ENCODE data around the gene ACER1.
"Not testable (repeated sequence)": the region's sequence is repeated elsewhere in the genome, so short reads cannot be mapped to it uniquely, and the experiment has no call there.

Gene ACER1

DNA sequence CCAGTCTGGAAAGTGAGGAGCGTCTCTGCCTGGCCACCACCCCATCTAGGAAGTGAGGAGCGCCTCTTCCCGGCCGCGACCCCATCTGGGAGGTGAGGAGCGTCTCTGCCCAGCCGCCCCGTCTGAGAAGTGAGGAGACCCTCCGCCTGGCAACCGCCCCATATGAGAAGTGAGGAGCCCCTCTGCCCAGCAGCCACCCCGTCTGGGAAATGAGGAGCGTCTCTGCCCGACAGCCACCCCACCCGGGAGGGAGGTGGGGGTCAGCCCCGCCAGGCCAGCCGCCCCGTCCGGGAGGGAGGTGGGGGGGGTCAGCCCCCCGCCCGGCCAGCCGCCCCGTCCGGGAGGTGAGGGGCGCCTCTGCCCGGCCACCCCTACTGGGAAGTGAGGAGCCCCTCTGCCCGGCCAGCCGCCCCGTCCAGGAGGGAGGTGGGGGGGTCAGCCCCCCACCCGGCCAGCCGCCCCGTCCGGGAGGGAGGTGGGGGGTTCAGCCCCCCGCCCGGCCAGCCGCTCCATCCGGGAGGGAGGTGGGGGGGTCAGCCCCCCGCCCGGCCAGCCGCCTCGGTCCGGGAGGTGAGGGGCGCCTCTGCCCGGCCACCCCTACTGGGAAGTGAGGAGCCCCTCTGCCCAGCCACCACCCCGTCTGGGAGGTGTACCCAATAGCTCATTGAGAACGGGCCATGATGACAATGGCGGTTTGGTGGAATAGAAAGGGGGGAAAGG is 22.1 kb upstream of the ACER1 start:
- DNase-seq (ENCODE audit: low read depth) = not testable (repeated sequence)

GRCh38 chr19:6354098-6354674 is 20.8 kb upstream of the ACER1 start:
- DNase-seq (ENCODE audit: low read depth) = no peak

GRCh38 chr19:6352381-6353165 is 19.2 kb upstream of the ACER1 start:
- no peak for DNase-seq (ENCODE audit: low read depth)

DNA sequence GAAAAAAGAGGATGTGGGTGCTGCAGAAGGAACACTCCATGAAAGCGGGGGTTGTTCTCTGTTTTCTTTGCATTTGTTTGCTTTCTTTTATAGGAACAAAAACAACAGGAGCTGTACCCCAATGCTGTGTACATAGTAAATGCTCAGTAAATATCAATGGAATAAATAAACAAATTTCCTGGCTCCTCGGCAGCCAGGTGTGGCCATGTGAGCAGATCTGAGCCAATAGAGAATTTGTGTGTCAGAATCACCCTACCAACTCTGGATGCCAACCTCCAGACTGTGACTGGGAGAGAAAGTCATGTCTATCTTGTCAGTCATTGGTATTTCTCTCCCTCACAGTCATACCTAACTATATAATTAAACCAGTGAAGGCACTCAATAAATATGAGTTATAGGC is 17.3 kb upstream of the ACER1 start:
- no peak for DNase-seq (ENCODE audit: low read depth)

- DNase-seq (ENCODE audit: low read depth) = not testable (repeated sequence)
Measured at GRCh38 chr19:6349271-6349670, 15.9 kb upstream of the ACER1 start.

- no peak for DNase-seq (ENCODE audit: low read depth)
Measured at GRCh38 chr19:6343462-6343861, 10.1 kb upstream of the ACER1 start.

GRCh38 chr19:6340493-6341201 is 7.2 kb upstream of the ACER1 start:
- DNase-seq (ENCODE audit: low read depth) = no peak

DNA sequence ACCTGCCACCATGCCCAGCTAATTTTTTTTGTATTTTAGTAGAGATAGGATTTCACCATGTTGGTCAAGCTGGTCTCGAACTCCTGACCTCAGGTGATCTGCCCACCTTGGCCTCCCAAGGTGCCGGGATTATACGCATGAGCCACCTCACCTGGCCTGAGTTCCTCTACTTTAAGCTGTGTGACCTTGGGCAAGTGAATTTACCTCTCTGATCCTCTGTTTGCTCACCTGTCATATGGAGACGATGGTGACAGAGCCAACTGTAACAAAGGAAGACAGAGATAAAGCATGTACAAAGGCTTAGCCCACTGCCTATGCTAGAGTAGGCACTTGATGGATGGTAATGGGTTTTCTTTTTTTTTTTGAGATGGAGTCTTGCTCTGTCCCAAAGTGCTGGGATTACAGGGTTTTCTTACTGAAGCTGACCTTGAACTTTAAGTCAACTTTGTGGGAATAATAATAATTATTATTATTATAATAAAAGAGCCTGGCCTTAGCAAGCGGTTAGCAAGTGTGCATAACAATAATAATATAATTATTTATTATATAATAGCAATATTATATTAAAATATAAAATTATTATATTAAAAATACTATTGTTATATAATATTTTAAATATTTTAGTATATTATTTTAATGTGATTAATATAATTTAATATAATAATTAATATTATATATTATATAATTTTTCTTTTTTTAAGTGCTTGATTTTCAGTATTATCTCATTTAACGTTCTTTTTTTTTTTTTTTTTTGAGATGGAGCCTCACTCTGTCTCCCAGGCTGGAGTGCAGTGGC is 1.3 kb upstream of the ACER1 start:
- no peak for DNase-seq (ENCODE audit: low read depth)

DNA sequence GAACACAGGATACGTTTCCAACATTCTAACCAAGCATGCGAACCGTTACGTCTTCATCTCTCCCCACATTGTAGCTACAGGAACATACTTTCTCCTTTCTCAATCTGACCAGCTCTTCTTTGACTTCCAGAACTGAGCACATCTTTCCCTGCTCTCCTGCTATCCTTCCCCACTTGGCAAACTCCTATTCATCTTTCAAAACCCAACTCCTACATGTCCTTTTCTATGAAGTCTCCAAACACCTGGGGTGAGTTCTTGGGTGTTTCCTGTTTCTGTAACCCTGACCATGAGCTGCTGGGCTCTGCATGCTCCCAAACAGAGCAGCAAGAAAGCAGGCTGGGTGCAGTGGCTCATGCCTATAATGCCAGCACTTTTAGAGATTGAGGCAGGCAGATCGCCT is 6.6 kb downstream of the ACER1 start:
- DNase-seq (ENCODE audit: low read depth) = no peak

- DNase-seq (ENCODE audit: low read depth) = no peak
Measured at GRCh38 chr19:6325614-6326013, 7.8 kb downstream of the ACER1 start.

DNA sequence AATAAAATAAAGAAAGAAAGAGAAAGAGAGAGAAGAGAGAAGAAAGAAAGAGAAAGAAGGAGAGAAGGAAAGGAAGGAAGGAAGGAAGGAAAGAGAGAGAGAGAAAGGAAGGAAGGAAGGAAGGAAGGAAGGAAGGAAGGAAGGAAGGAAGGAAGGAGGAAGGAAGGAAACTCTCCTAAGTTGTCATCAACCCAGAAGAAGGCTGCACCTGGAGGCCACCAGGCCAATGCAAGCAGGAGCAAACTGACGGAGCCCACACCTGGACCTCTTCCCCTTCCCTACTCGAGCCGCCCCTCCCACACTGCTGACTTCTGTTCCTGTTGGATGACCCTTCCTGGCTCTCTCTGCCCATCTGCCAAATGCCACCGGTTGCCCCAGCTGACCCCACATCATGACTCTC is 8.7 kb downstream of the ACER1 start:
- DNase-seq (ENCODE audit: low read depth) = no peak

DNA sequence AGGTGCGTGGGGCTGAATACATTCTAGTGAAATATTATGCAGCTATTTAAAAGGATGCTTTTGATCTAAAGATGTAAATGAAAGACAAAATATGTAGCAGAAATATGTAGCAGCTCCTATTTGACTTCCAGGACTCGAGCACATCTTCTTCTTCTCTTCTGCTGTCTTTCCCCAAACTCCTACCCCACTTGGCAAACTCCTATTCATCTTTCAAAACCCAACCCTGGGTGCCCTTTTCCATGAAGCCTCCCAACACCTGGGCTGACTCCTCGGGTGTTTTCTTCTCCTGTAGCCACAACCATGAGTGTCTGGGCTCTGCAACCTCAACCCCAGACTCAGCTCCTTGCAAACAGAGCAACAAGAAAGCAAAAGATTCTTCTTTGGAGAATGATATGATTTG is 11.1 kb downstream of the ACER1 start:
- no peak for DNase-seq (ENCODE audit: low read depth)

DNA sequence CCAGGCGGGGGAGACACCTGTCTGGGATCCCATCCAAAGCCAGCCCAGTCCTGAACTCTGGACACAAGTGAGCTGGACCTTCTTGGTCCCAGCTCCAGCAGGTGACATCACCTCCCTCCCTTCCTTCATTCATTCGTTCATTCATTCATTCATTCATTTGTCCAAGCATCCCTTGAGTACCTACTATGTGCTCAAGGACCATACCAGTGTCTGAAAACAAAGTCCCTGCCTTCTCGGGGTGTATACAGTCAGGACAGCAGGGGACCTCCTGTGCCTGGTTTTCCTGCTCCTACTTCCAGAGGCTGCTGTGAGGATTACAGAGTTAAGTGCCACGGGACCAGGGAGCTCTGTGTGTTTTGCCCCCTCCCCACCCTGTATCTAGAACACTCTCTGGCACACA is 14.0 kb downstream of the ACER1 start:
- DNase-seq (ENCODE audit: low read depth) = no peak

DNA sequence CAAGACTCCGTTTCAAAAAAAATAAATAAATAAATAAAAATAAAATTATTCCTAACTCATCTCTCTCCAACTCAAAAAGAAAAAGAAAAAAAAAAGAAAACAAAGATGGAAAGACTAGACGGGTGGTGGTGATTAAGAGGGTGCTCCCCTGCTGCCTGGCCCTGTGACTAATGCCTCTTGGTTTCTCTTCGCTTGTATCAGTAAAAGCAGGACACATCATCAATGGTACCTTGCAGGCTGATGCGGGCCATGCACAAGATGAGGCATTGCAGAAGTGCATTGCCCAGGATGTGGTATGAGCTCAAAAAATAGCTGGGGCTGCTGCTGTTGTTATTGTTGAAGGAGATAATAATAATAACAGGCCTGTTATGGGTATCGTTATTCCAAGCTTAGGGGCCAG is 14.6 kb downstream of the ACER1 start:
- DNase-seq (ENCODE audit: low read depth) = no peak

DNA sequence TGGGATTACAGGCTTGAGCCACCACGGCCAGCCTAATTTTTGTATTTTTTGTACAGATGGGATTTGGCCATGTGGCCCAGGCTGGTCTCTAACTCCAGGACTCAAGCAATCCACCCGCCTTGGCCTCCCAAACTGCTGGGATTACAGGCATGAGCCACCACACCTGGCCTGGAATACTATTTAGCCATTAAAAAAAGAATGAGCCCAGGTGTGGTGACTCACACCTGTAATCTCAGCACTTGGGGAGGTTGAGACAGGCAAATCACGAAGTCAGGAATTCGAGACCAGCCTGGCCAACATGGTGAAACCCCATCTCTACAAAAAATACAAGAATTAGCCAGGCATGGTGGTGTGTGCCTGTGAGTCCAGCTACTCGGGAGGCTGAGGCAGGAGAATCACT is 17.8 kb downstream of the ACER1 start:
- not testable (repeated sequence) for DNase-seq (ENCODE audit: low read depth)

- DNase-seq (ENCODE audit: low read depth) = no peak
Measured at GRCh38 chr19:6313398-6313969, 19.9 kb downstream of the ACER1 start.

DNA sequence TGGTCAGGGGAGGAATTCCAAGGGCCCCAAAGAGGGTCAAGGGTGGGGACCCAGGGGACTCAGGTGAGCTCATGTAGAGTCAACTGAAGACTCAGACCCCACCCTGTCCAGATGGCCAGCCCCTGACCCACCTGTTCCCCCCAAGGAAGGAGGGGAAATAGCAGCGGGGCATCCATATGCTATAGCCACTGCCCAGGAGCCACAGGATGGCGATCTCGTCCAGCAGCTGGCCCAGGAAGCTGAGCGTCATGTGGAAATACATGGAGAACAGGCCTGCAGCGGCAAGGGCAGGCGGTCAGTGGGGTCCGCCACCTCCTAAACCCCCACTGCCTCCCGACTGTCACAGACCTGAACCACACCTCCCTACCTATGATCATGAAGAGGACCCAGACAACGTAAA is 21.4 kb downstream of the ACER1 start:
- DNase-seq (ENCODE audit: low read depth) = no peak

- no peak for DNase-seq (ENCODE audit: low read depth)
Measured at GRCh38 chr19:6298413-6298812, 35.0 kb downstream of the ACER1 start.

DNA sequence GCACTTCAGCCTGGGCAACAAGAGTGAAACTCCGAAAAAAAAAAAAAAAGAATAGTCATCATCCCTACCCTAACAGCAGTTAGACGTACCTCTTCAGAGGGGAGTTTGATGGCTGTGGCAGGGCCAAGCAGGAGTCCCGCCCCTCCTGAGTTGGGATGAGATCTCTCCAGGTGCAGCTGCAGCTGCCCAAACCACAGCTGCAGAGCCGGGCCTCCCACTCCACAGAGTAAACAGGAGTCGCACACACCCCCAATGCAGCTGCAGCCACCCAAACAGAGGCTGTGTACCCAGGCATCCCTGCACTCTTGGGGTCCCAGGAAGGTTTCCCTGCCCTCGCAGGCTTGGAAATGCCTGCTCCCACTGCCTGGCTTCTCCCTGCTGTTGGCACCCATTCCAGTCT is 36.2 kb downstream of the ACER1 start:
- no peak for DNase-seq (ENCODE audit: low read depth)

- no peak for DNase-seq (ENCODE audit: low read depth)
Measured at GRCh38 chr19:6292006-6292405, 41.4 kb downstream of the ACER1 start.

DNA sequence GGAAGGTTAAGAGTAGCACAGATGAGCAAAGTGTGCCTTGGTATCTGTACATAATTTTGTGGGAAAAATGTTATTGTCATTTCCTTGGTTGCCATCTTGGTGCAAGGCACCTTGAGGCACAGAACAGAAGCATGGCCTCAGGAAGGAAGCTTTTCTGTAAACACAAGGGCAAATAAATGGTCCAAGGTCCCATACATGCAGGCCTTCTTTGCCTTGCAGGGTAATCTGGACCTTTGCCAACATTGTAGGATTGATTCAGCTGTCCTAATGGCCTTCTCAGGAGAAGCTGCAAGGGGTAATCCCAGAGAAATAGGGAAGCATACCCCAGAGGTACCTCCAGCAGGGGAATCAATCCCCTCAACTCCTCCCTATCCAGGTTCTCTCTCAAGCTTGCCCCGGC is 44.7 kb downstream of the ACER1 start:
- DNase-seq (ENCODE audit: low read depth) = no peak
